Activated CD8-positive, alpha-beta memory T cell treated with anti-CD3 and anti-CD28 coated beads, Interleukin-2, amount 10 ng/mL, durations not matched to agents 7 days and 5 days (primary cell): ENCODE measurements around the gene MSL1. TPM values are rescaled to one million over a fixed set of nuclear protein-coding genes. Genes with fewer than 3 reads are reported as not detected.

ENCODE experiments used
- ATAC-seq: fragments of 150-1000 bp; cut with Tn5 transposase; one replicate; pipeline ENCODE4 v1.10.0; 2021; ENCODE audit warnings: moderate library complexity
- CTCF ChIA-PET: fragments of 350-600 bp; sonication (Branson Sonifier 250); formaldehyde crosslinking; loops from one replicate; lab custom pipeline; 2021; ENCODE audit warnings: antibody characterized with exemption; lab: Charles Lee
- DNase-seq: peaks from one replicate; pipeline ENCODE4 v3.0.0-alpha.2; 2020
- H3K27ac Mint-ChIP-seq: one replicate; pipeline ENCODE4 v1.8.0; 2021; ENCODE audit warnings: mild to moderate bottlenecking, mixed read lengths
- H3K27me3 Mint-ChIP-seq: one replicate; pipeline ENCODE4 v1.8.0; 2021; ENCODE audit warnings: mixed read lengths
- H3K36me3 Mint-ChIP-seq: one replicate; pipeline ENCODE4 v1.8.0; 2021; ENCODE audit warnings: mild to moderate bottlenecking, mixed read lengths
- H3K4me1 Mint-ChIP-seq: one replicate; pipeline ENCODE4 v1.8.0; 2021; ENCODE audit warnings: mixed read lengths
- H3K4me3 Mint-ChIP-seq: one replicate; pipeline ENCODE4 v1.8.0; 2021; ENCODE audit warnings: mild to moderate bottlenecking, moderate library complexity, mixed read lengths
- H3K9me3 Mint-ChIP-seq: one replicate; pipeline ENCODE4 v1.8.0; 2022; ENCODE audit warnings: low read depth, mixed read lengths
- total RNA-seq, 2 experiments: library from RNA; stranded (reverse); gene quantifications; one replicate each; pipeline ENCODE4 v1.2.3, GENCODE V29; 2021

Gene MSL1
- total RNA-seq, 2 experiments from 2014 or later = 91.4 to 94.7 TPM

DNA sequence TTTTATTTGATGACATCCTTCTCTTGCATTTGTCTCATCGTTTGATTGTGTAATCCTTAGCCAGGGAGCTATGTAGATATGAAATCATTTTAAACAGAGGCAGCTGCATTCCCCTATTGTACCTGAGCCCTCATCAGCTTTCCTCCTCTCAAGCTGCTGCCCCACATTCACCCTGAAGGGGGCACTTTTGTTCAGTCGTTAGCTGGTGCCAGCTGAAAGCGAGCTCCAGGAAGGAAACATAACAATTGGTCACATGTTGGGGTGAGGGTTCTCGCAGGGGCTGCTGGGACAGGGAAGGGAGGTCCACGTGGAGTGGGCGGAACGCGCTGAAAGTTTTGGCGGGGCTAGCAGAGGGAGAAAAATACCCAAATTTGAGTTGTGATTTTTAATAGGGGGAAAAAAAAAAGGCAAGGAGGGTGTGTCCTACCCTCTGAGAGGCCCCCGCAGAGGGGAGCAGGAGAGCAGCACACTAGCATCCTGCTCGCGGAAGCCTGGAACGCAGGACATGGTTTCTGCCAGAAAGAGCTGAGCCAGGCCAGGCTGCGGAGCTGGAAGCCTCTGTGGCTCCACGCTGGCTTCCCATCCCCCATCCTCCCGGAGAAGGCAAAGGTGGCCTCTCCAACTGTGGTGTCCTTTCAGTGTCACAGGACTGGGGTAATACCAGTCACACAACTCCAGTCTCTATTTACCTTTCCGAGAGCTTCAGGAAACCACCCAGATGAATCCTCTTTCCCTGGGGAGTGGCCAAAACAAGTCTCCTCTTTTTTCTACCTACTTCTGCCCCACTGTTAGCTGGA lies 8.5 kb upstream of the MSL1 start:
- no peaks in the 10 kb centered on the region for H3K9me3 Mint-ChIP-seq
- H3K4me3 Mint-ChIP-seq = peak overlapping the region; percentile 81
- peak overlapping the region; percentile 81 for H3K27ac Mint-ChIP-seq
- CTCF ChIA-PET = interaction anchor here (0.6 to 8.0 kb wide), 52 partner anchors 11 to 233 kb away, joined by 3 to 164 read pairs (median 5); partner anchors contain the start of genes CASC3, CSF3, MED24 and MSL1
- no peaks in the 10 kb centered on the region for H3K36me3 Mint-ChIP-seq
- peaks cover 44% of the 10 kb centered on the region for H3K4me1 Mint-ChIP-seq
- DNase-seq (peak; percentile 97), ATAC-seq (peak; percentile 91)
- no peaks in the 10 kb centered on the region for H3K27me3 Mint-ChIP-seq

DNA sequence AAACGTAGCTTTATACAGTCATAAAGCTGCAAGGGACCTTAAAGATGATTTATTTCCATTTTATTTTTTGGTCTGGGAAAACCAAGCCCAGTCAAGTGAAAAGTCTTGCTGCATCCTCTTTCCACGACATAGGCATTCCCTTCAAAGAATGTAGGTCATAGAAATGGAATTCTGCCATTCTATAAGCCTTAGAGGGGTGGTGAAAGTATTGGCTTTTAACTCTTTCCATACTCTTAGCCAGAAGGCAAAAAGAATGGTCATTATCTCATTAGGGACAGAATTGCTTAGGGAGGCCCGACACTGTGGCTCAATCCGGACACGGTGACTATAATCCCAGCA lies 7.9 kb upstream of the MSL1 start:
- peaks cover 41% of the 10 kb centered on the region for H3K4me1 Mint-ChIP-seq

DNA sequence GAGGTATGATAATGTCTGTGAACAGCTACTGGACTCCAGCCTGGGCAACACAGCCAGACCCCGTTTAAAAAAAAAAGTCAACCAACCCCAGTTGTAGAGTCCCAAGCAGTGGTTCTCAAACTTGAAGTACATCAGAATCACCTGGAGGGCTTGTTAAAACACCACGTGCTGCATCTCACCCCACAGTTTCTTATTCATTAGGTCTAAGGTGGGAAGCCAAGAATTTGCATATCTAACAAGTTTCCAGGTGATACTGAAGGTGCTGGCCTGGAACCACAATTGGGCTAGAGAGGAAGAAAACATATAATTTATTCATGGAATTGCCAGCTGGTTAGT lies 6.7 kb upstream of the MSL1 start:
- Mint-ChIP-seq H3K27me3 (no peaks in the 10 kb centered on the region), H3K27ac (no peak overlapping the region), H3K4me3 (no peak overlapping the region), H3K36me3 (no peaks in the 10 kb centered on the region), H3K4me1 (peaks cover 36% of the 10 kb centered on the region), H3K9me3 (no peaks in the 10 kb centered on the region)
- DNase-seq = no peak
- no peak for ATAC-seq
- CTCF ChIA-PET = interaction anchor here (1.0 to 8.0 kb wide), 7 partner anchors 9 to 169 kb away, joined by 4 to 164 read pairs (median 75); partner anchors contain the start of genes MSL1 and NR1D1

More for the DNA sequence above, 7.9 kb upstream of the MSL1 start:
- Mint-ChIP-seq H3K27me3 (no peaks in the 10 kb centered on the region), H3K27ac (peak overlapping the region; percentile 81), H3K4me3 (peak overlapping the region; percentile 81), H3K36me3 (no peaks in the 10 kb centered on the region), H3K9me3 (no peaks in the 10 kb centered on the region)
- no peak for DNase-seq
- no peak for ATAC-seq
- CTCF ChIA-PET = interaction anchor here (0.8 to 8.0 kb wide), 31 partner anchors 10 to 232 kb away, joined by 3 to 164 read pairs (median 8); partner anchors contain the start of genes CASC3, CSF3, MED24 and MSL1

DNA sequence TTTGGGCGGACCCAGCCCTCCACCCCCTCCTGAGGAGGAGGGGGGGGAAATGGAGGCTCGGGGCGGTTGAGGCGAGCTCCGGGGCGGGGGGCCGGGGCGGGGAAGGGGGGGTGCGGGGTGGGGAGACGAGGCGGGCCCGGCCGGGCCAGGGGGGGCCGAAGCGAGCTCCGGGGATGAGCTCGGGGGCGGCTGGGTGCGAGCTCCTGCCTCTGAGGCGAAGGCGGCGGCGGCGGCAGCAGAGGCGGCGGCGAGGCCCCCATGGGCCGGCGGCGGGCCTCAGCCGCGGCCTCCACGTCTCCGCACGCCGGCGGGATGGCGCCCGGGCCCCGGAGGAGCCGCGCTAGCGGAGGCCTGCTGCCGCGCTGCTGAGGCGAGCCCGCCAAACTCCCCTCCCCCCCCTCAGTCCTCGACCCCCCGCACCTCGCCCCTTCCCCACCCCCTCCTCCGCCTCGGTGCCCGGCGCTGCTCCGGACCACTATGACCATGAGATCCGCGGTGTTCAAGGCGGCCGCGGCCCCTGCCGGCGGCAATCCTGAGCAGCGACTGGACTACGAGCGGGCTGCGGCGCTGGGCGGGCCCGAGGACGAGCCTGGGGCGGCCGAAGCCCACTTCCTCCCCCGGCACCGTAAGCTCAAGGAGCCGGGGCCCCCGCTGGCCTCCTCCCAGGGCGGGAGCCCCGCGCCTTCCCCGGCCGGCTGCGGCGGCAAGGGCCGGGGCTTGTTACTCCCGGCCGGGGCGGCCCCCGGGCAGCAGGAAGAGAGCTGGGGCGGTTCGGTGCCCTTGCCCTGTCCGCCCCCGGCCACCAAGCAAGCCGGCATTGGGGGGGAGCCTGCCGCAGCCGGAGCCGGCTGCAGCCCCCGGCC lies 596 bp downstream of the MSL1 start:
- CTCF ChIA-PET = interaction anchor here (0.5 to 5.2 kb wide), 12 partner anchors 9 to 142 kb away, joined by 3 to 75 read pairs (median 9); partner anchors contain the start of genes CASC3, PSMD3 and WIPF2
- Mint-ChIP-seq H3K4me3 (peak overlapping the region; percentile 74), H3K9me3 (no peaks in the 10 kb centered on the region), H3K36me3 (peaks cover 24% of the 10 kb centered on the region), H3K27ac (no peak overlapping the region), H3K4me1 (peaks cover 30% of the 10 kb centered on the region), H3K27me3 (no peaks in the 10 kb centered on the region)
- peak; percentile 51 for ATAC-seq
- peak; percentile 53 for DNase-seq

DNA sequence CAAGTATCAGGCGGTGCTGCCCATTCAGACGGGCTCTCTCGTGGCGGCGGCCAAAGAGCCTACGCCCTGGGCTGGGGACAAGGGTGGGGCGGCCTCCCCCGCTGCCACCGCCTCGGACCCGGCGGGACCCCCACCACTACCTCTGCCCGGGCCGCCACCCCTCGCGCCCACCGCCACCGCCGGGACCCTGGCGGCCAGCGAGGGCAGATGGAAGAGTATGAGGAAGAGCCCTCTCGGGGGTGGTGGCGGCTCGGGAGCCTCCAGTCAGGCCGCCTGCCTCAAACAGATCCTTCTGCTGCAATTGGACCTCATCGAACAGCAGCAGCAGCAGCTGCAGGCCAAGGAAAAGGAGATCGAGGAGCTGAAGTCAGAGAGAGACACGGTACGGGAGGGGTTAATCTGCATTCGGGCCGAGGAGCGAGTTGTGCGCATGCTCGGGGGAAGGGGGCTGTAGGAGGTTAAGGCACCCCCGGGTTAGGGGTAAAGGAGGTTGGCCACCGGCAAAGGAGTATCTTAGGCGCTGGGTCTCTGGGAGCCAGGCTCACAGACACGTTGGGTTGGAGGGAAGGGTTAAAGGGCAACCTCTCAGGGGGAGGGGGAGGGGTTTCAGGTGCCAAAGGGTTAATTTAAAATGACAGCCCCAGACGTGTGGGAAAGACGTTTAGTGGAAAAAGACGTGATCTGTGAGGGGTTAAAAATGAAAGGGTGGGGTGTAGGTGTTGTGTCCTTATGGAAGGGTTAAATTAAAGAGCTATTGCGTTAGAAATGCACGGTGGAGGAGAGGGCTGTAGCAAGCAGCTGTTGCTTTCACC lies 1.4 kb downstream of the MSL1 start:
- H3K27ac Mint-ChIP-seq = peak overlapping the region; percentile 88
- DNase-seq (peak; percentile 68), ATAC-seq (peak; percentile 27)
- CTCF ChIA-PET = interaction anchor here (0.5 to 5.2 kb wide), 19 partner anchors 10 to 143 kb away, joined by 3 to 75 read pairs (median 6); partner anchors contain the start of genes CASC3, PSMD3 and WIPF2
- H3K4me1 Mint-ChIP-seq = peaks cover 30% of the 10 kb centered on the region
- no peaks in the 10 kb centered on the region for H3K9me3 Mint-ChIP-seq
- H3K4me3 Mint-ChIP-seq = peak overlapping the region; percentile 93
- peaks cover 29% of the 10 kb centered on the region for H3K36me3 Mint-ChIP-seq
- no peaks in the 10 kb centered on the region for H3K27me3 Mint-ChIP-seq

DNA sequence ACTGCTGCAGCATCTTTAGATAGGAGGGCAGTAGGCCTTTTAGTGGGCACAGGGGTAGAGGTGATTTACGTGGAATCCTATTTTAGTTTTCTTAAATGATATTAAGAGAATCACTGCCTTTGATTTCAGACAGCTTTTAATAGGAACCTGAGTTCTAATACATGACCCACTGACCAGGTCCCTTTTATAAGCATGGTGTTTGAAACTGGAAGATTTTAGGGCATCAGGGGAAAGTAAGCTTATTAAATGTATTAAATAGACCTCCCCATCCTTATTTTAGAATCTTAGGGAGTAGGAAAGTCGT lies 2.0 kb downstream of the MSL1 start:
- Mint-ChIP-seq H3K4me3 (peak overlapping the region; percentile 93), H3K9me3 (no peaks in the 10 kb centered on the region), H3K36me3 (peaks cover 29% of the 10 kb centered on the region), H3K27me3 (no peaks in the 10 kb centered on the region), H3K4me1 (peaks cover 30% of the 10 kb centered on the region), H3K27ac (peak overlapping the region; percentile 88)
- no peak for DNase-seq
- no peak for ATAC-seq
- CTCF ChIA-PET = interaction anchor here (0.6 to 5.2 kb wide), 19 partner anchors 10 to 143 kb away, joined by 3 to 75 read pairs (median 6); partner anchors contain the start of genes CASC3, PSMD3 and WIPF2

DNA sequence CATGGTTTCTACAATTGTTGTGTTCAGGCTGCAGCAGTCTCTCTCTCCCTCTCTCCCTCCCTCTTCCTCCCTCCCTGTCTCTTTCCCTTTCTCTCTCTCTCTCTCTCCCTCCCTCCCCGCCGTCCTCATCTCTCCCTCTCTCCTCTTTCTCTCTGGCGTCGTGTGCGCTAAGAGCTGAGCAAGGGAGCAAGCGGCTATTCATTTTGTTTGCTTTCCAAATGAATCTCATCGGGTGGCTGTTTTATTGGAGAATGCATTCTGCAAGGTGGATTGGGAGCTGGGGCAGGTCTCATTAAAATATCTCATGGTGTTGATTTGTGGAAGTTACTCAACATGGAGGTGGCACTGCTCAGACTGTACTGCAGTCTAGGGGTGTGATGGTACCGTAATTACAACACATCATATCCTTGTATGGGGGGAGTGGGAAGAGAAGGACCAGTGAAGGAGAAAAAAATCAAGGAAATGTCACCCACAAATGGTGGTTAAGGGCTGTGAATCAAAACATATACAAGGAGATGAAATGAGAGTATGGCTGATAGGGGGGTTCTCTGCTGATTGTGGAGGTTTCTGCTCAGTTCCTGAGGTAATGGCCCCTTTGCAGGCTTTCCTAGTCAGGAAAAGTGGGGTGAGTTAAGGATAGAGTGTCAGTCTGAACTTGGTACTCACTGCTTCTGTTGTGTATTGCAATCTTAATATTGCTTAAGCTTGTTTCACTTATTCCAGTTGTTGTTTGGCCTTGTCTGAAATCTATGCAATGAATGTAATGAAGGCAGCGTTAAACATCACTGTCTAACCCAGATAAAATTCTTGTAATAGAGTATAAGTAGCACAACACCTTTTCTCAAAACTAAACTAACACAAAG lies 2.7 kb downstream of the MSL1 start:
- peak overlapping the region; percentile 88 for H3K27ac Mint-ChIP-seq

DNA sequence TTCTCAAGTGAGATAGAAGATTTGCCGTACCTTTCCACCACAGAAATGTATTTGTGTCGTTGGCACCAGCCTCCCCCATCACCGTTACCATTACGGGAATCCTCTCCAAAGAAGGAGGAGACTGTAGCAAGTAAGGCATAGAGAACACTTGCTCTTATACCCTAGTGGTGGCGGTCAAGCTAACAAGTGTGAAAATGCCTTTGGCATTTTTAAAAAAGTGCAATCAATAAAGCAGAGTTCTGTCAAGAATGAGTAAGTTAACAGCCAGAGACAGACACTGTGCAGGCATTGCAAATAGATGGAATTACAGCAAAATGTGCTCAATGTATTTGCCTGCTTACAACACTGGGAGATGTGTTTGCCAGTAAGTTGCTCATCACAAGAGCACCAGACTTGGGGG lies 7.7 kb downstream of the MSL1 start:
- CTCF ChIA-PET = interaction anchor here (0.5 to 1.7 kb wide), 6 partner anchors 16 to 121 kb away, joined by 3 to 6 read pairs (median 3); no protein-coding TSS in a partner anchor
- no peak overlapping the region for H3K4me3 Mint-ChIP-seq
- H3K27me3 Mint-ChIP-seq = no peaks in the 10 kb centered on the region
- DNase-seq (no peak), ATAC-seq (no peak)
- H3K4me1 Mint-ChIP-seq = peaks cover 15% of the 10 kb centered on the region
- peaks cover 73% of the 10 kb centered on the region for H3K36me3 Mint-ChIP-seq
- H3K9me3 Mint-ChIP-seq = no peaks in the 10 kb centered on the region
- H3K27ac Mint-ChIP-seq = no peak overlapping the region

More for the DNA sequence above, 2.7 kb downstream of the MSL1 start:
- Mint-ChIP-seq H3K27me3 (no peaks in the 10 kb centered on the region), H3K4me3 (peak overlapping the region; percentile 93), H3K4me1 (peaks cover 30% of the 10 kb centered on the region), H3K9me3 (no peaks in the 10 kb centered on the region), H3K36me3 (peaks cover 34% of the 10 kb centered on the region)
- ATAC-seq (no peak), DNase-seq (no peak)
- CTCF ChIA-PET = interaction anchor here (0.6 to 5.2 kb wide), 16 partner anchors 9 to 144 kb away, joined by 3 to 75 read pairs (median 6); partner anchors contain the start of genes CASC3 and PSMD3

DNA sequence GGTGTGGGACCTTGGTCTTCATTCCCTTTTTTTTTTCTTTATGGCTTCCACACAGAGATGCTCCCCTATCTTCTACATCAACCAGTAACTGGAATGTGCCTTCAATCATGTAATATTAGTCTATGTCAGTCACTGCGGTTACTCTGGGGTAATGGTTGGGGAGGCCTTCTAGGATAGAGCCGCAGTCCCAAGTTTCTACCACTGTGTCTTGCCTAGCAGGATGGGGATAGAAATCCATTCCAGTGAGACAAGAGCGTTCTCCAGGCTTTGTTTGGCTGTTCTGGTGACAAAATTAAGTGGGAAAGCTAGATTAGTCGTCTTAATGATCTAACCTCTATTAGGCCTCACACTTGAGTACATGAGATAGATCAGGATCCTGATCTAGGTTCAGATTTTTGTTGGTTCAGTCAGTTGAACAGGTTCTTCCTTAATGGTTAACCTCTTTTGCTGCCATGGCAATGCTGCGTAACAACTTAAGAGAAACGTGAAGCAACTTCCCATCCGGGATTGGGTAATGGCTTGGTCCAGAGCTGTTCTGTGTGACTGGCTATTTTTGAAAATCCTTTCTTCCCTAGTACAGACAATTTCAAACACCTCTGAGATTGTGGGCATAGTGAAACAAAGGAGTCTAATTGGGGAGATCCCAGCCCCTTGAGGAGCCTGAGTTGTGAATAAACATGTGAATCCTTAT lies 8.7 kb downstream of the MSL1 start:
- CTCF ChIA-PET = interaction anchor here (1.1 kb wide), 2 partner anchors 19 to 104 kb away, joined by 3 read pairs; no protein-coding TSS in a partner anchor
- no peaks in the 10 kb centered on the region for H3K9me3 Mint-ChIP-seq
- no peak for ATAC-seq

DNA sequence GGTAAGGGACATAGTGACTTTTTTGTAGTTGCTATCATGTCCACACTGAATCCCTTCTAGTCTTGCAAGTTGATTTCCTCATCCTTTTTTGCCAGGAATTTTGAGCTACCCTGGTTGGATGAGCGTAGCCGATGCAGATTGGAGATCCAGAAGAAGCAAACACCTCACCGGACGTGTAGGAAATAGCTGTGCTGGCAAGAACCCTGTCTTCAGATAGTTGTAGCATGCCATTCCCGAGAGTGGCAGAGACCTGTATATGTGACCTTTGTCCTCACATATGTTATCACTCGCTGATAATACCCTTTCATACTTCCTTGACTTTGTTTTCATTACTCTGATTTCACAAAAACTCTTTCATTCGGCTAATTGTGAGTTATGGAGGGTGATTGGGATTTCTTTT lies 12.4 kb downstream of the MSL1 start:
- H3K4me3 Mint-ChIP-seq = no peak overlapping the region
- CTCF ChIA-PET = interaction anchor here (1.1 to 4.1 kb wide), 3 partner anchors 10 to 34 kb away, joined by 4 to 27 read pairs (median 18); no protein-coding TSS in a partner anchor
- H3K27me3 Mint-ChIP-seq = no peaks in the 10 kb centered on the region
- no peaks in the 10 kb centered on the region for H3K9me3 Mint-ChIP-seq
- ATAC-seq (no peak), DNase-seq (no peak)
- peaks cover 67% of the 10 kb centered on the region for H3K36me3 Mint-ChIP-seq
- peaks cover 7% of the 10 kb centered on the region for H3K4me1 Mint-ChIP-seq
- no peak overlapping the region for H3K27ac Mint-ChIP-seq

More for the DNA sequence above, 8.7 kb downstream of the MSL1 start:
- H3K4me3 Mint-ChIP-seq = no peak overlapping the region
- no peaks in the 10 kb centered on the region for H3K27me3 Mint-ChIP-seq
- no peak for DNase-seq
- peaks cover 8% of the 10 kb centered on the region for H3K4me1 Mint-ChIP-seq
- no peak overlapping the region for H3K27ac Mint-ChIP-seq
- peaks cover 77% of the 10 kb centered on the region for H3K36me3 Mint-ChIP-seq

DNA sequence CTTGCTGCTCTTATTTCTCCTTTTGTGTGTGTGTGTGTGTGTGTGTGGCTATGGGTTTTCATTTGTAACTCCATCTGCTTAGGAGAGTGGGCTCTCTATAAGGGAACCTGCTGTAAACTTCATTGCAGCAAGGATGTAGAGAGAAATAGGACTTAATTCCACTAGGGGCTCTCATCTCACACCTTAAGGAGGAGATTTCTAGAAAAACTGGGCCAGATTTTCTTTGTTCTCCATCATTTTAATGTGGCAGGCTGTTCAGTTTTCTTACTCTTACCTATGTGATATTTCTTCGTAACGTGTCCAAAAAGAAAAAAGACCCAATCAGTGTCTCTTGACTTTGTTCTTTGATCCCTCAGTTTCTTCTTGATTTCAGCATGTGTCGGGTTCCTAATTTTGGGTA lies 14.0 kb downstream of the MSL1 start:
- Mint-ChIP-seq H3K36me3 (peaks cover 51% of the 10 kb centered on the region), H3K27ac (peak overlapping the region; percentile 54), H3K9me3 (no peaks in the 10 kb centered on the region), H3K27me3 (no peaks in the 10 kb centered on the region), H3K4me1 (peaks cover 13% of the 10 kb centered on the region), H3K4me3 (no peak overlapping the region)
- DNase-seq (no peak), ATAC-seq (no peak)
- CTCF ChIA-PET = interaction anchor here (4.1 kb wide), 1 partner anchor 12 kb away, joined by 27 read pairs; no protein-coding TSS in a partner anchor
